IMR-90 (cell line): ENCODE data around the gene TLNRD1. TPM values are rescaled to one million over a fixed set of nuclear protein-coding genes. Genes with fewer than 3 reads are reported as not detected.

ENCODE experiments used
- ATAC-seq: fragments of 200-7000 bp; cut with Tn5 transposase; 2 replicates; pipeline ENCODE4 v1.9.1; 2020; ENCODE audit warnings: low read depth, mild to moderate bottlenecking, moderate library complexity
- BruUV-seq: library from RNA; stranded (reverse); fragments of 400-500 nt; replicated peaks from 2 replicates; lab custom pipeline; 2021; lab: Mats Ljungman, UMichigan
- CTCF ChIA-PET: fragments of 300-600 bp; formaldehyde crosslinking; extraction: SDS; loops from one replicate; lab custom pipeline; 2021; ENCODE audit warnings: antibody characterized with exemption; lab: Yijun Ruan, JAX
- POLR2A ChIA-PET: fragments of 300-600 bp; sonication (Branson Sonifier 250); formaldehyde crosslinking; loops from one replicate; lab custom pipeline; 2022; ENCODE audit warnings: antibody characterized with exemption; ENCODE audit not compliant: unreplicated experiment; lab: Charles Lee
- DNase-seq: peaks from one replicate; pipeline ENCODE4 v3.0.0; 2013
- H2AFZ ChIP-seq: replicated peaks from 2 replicates; pipeline ENCODE3; 2013; ENCODE audit warnings: low read length, mild to moderate bottlenecking; ENCODE audit not compliant: poor library complexity
- H2AK5ac ChIP-seq: 2 replicates; pipeline ENCODE4 v1.6.1; 2013; ENCODE audit warnings: low read depth, low read length, inconsistent platforms
- H2AK9ac ChIP-seq: replicated peaks from 2 replicates; pipeline ENCODE3; 2013; ENCODE audit warnings: mild to moderate bottlenecking, low read depth, low read length, moderate library complexity; ENCODE audit not compliant: poor library complexity
- H2BK120ac ChIP-seq: 2 replicates; pipeline ENCODE4 v1.6.1; 2013; ENCODE audit warnings: low read depth, low read length, inconsistent platforms
- H2BK15ac ChIP-seq: 3 replicates; pipeline ENCODE4 v1.6.1; 2013; ENCODE audit warnings: low read depth, low read length, inconsistent platforms
- H2BK20ac ChIP-seq: 2 replicates; pipeline ENCODE4 v1.6.1; 2013; ENCODE audit warnings: low read depth, mild to moderate bottlenecking, inconsistent platforms, low read length, moderate library complexity
- H2BK5ac ChIP-seq: 2 replicates; pipeline ENCODE4 v1.6.1; 2013; ENCODE audit warnings: mild to moderate bottlenecking, low read depth, low read length, inconsistent platforms; ENCODE audit not compliant: poor library complexity, severe bottlenecking
- H3K14ac ChIP-seq: replicated peaks from 2 replicates; pipeline ENCODE4 v1.6.1; 2013; ENCODE audit warnings: low read depth, low read length, inconsistent platforms
- H3K18ac ChIP-seq: 2 replicates; pipeline ENCODE4 v1.6.1; 2013; ENCODE audit warnings: low read depth, low read length, control low read depth
- H3K23ac ChIP-seq: 2 replicates; pipeline ENCODE4 v1.6.1; 2013; ENCODE audit warnings: low read depth, low read length, inconsistent platforms
- H3K27ac ChIP-seq: 2 replicates; pipeline ENCODE4 v1.5.1; 2013; ENCODE audit warnings: mild to moderate bottlenecking, control low read depth, low read length; ENCODE audit not compliant: insufficient read depth
- H3K27me3 ChIP-seq: 2 replicates; pipeline ENCODE4 v1.6.1; 2013; ENCODE audit warnings: low read length; ENCODE audit not compliant: control insufficient read depth, insufficient read depth
- H3K36me3 ChIP-seq: 2 replicates; pipeline ENCODE4 v1.6.1; 2013; ENCODE audit warnings: low read length, mixed read lengths; ENCODE audit not compliant: control insufficient read depth, insufficient read depth
- H3K4ac ChIP-seq: 2 replicates; pipeline ENCODE4 v1.6.1; 2013; ENCODE audit warnings: low read depth, low read length, inconsistent platforms
- H3K4me1 ChIP-seq: 2 replicates; pipeline ENCODE4 v1.6.1; 2013; ENCODE audit warnings: low read length, mixed read lengths; ENCODE audit not compliant: control insufficient read depth, insufficient read depth
- H3K4me2 ChIP-seq: 2 replicates; pipeline ENCODE4 v1.6.1; 2013; ENCODE audit warnings: low read depth, mild to moderate bottlenecking, control low read depth, low read length, moderate library complexity
- H3K4me3 ChIP-seq: 2 replicates; pipeline ENCODE4 v1.5.1; 2013; ENCODE audit warnings: low read depth, mild to moderate bottlenecking, control low read depth, low read length, moderate library complexity; ENCODE audit not compliant: insufficient read depth
- H3K56ac ChIP-seq: 2 replicates; pipeline ENCODE4 v1.6.1; 2013; ENCODE audit warnings: low read length, inconsistent platforms; ENCODE audit not compliant: insufficient read depth; ENCODE audit errors: extremely low read depth
- H3K79me1 ChIP-seq, 2 experiments: 2 replicates each; pipeline ENCODE4 v1.6.1; 2013; ENCODE audit warnings: low read length in 2 of 2, inconsistent platforms in 1 of 2, low read depth in 1 of 2
- H3K9ac ChIP-seq: 2 replicates; pipeline ENCODE4 v1.6.1; 2013; ENCODE audit warnings: low read depth, low read length, control low read depth
- H3K9me1 ChIP-seq: 2 replicates; pipeline ENCODE4 v1.6.1; 2013; ENCODE audit warnings: low read length, inconsistent platforms; ENCODE audit not compliant: insufficient read depth
- H3K9me3 ChIP-seq: 2 replicates; pipeline ENCODE4 v1.6.1; 2013; ENCODE audit warnings: low read length; ENCODE audit not compliant: control insufficient read depth, insufficient read depth
- H4K20me1 ChIP-seq: 2 replicates; pipeline ENCODE4 v1.6.1; 2013; ENCODE audit warnings: low read length, inconsistent platforms; ENCODE audit not compliant: insufficient read depth
- H4K5ac ChIP-seq: 2 replicates; pipeline ENCODE4 v1.6.1; 2013; ENCODE audit warnings: mild to moderate bottlenecking, low read depth, low read length, control low read depth
- H4K8ac ChIP-seq, 2 experiments: 2 replicates each; pipeline ENCODE4 v1.6.1; 2013; ENCODE audit warnings: low read depth in 2 of 2, low read length in 2 of 2, control low read depth in 1 of 2, inconsistent platforms in 1 of 2
- H4K91ac ChIP-seq: 2 replicates; pipeline ENCODE4 v1.6.1; 2013; ENCODE audit warnings: low read depth, low read length, inconsistent platforms; ENCODE audit not compliant: insufficient read depth
- BHLHE40 ChIP-seq: fragments of 150-350 bp; IDR thresholded peaks from 2 replicates; pipeline ENCODE4 v1.6.1; 2016; ENCODE audit warnings: mild to moderate bottlenecking, low read depth, low read length
- CEBPB ChIP-seq: IDR thresholded peaks from 2 replicates; pipeline ENCODE4 v1.6.1; 2012; ENCODE audit warnings: low read depth, low read length, improper control_type of control experiment
- ELK1 ChIP-seq: fragments of 150-350 bp; IDR thresholded peaks from 2 replicates; pipeline ENCODE4 v1.6.1; 2016; ENCODE audit warnings: low read depth, mild to moderate bottlenecking, low read length, moderate library complexity, borderline replicate concordance
- FOS ChIP-seq: fragments of 150-350 bp; IDR thresholded peaks from 2 replicates; pipeline ENCODE4 v1.6.1; 2016; ENCODE audit warnings: low read depth, low read length
- MAFK ChIP-seq: IDR thresholded peaks from 2 replicates; pipeline ENCODE4 v1.6.1; 2012; ENCODE audit warnings: low read depth, low read length, improper control_type of control experiment
- MXI1 ChIP-seq: IDR thresholded peaks from 2 replicates; pipeline ENCODE4 v1.6.1; 2012; ENCODE audit warnings: low read depth, mild to moderate bottlenecking, low read length, moderate library complexity, borderline replicate concordance
- NFE2L2 ChIP-seq: fragments of 150-350 bp; IDR thresholded peaks from 2 replicates; pipeline ENCODE4 v1.6.1; 2016; ENCODE audit warnings: low read depth, mild to moderate bottlenecking, low read length
- POLR2A ChIP-seq: IDR thresholded peaks from 2 replicates; pipeline ENCODE4 v1.6.1; 2012; ENCODE audit warnings: mild to moderate bottlenecking, low read depth, low read length
- RCOR1 ChIP-seq: IDR thresholded peaks from 2 replicates; pipeline ENCODE4 v1.6.1; 2012; ENCODE audit warnings: mild to moderate bottlenecking, low read length, improper control_type of control experiment; ENCODE audit not compliant: insufficient replicate concordance
- RFX5 ChIP-seq: IDR thresholded peaks from 2 replicates; pipeline ENCODE4 v1.8.0; 2012; ENCODE audit warnings: low read depth, mild to moderate bottlenecking, low read length, moderate library complexity
- SMC3 ChIP-seq: fragments of 150-350 bp; IDR thresholded peaks from 2 replicates; pipeline ENCODE4 v1.6.1; 2016; ENCODE audit warnings: low read depth, mild to moderate bottlenecking, antibody characterized with exemption, low read length, moderate library complexity
- WGBS, 2 experiments: methylation state at CpG; one replicate each; pipeline versions ENCODE4 v1.1.5 to v1.1.7; 2013; ENCODE audit warnings: missing lambda C conversion rate in 2 of 2; ENCODE audit not compliant: insufficient read length in 1 of 2; ENCODE audit errors: extremely low coverage in 2 of 2; 5-methylcytosine and 5-hydroxymethylcytosine counted together
- dilution Hi-C: fragments of 300-500 bp; cut with HindIII; formaldehyde crosslinking; loops from one replicate; pipeline ENCODE4 v1.14.3; 2018; ENCODE audit warnings: low sequenced_read_pairs; ENCODE audit not compliant: unreplicated experiment
- in situ Hi-C: fragments of 300-500 bp; cut with MboI; formaldehyde crosslinking; loops from 3 replicates; pipeline ENCODE4 v1.14.3; 2019; ENCODE audit warnings: low sequenced_read_pairs, inconsistent platforms, mixed read lengths
- intact Hi-C: fragments of 100-400 bp; cut with micrococcal nuclease; formaldehyde crosslinking; loops from 2 replicates; pipeline ENCODE4 v1.10.0; 2022
- polyA plus RNA-seq, 3 experiments: library from polyadenylated mRNA; depleted of rRNA; stranded (reverse); fragments of >200 nt; gene quantifications; 2 replicates each; pipeline ENCODE4 v1.2.3, GENCODE V29; 2012; ENCODE audit warnings: low replicate concordance in 1 of 3
- total RNA-seq: library from RNA; depleted of rRNA; stranded (reverse); fragments of >200 nt; gene quantifications from 2 replicates; pipeline ENCODE4 v1.2.3, GENCODE V29; 2012
- TF ChIP-seq, protein P1 (sequence below): conservative IDR thresholded peaks from 2 replicates; pipeline ENCODE4 v1.5.1; 2012; ENCODE audit warnings: mild to moderate bottlenecking, low read depth, low read length, improper control_type of control experiment

Gene TLNRD1
- total and polyA plus RNA-seq, 2 of the 4 experiments (the other 2 are of a cell fraction): 2.2 to 6.8 TPM

DNA sequence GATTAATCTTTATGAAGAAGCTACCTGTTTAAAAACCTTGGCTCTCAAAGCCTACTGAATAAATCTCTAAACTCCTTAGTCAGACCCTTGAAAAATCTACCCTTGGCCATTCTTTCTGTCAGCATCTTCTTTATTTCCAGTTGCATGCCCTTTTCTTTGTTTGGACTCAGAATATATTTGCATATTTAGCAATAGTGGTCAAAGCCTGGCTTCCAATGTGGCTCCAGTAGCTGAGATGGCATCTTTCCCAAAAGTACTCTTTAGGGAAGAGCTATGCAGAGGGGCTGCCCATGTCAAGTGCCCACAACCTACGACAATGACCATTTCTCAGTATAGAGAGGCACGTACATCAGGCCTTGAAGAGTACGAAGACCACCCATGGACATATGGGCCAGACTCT lies 47.2 kb downstream of the TLNRD1 start:
- H3K4me1 ChIP-seq: no peaks in the 10 kb centered on the region
- CTCF ChIA-PET: interaction anchor here (0.7 kb wide), 1 partner anchor 218 kb away, joined by 4 read pairs; no protein-coding TSS in a partner anchor
- peaks cover 3% of the 10 kb centered on the region; the same call in 1 of the 2 replicates for H3K9me1 ChIP-seq
- no peak overlapping the region for H3K14ac ChIP-seq
- H3K27ac ChIP-seq: no peak overlapping the region
- no peak overlapping the region for H3K56ac ChIP-seq
- H3K23ac ChIP-seq: no peak overlapping the region
- TF ChIP-seq, protein P1, sequence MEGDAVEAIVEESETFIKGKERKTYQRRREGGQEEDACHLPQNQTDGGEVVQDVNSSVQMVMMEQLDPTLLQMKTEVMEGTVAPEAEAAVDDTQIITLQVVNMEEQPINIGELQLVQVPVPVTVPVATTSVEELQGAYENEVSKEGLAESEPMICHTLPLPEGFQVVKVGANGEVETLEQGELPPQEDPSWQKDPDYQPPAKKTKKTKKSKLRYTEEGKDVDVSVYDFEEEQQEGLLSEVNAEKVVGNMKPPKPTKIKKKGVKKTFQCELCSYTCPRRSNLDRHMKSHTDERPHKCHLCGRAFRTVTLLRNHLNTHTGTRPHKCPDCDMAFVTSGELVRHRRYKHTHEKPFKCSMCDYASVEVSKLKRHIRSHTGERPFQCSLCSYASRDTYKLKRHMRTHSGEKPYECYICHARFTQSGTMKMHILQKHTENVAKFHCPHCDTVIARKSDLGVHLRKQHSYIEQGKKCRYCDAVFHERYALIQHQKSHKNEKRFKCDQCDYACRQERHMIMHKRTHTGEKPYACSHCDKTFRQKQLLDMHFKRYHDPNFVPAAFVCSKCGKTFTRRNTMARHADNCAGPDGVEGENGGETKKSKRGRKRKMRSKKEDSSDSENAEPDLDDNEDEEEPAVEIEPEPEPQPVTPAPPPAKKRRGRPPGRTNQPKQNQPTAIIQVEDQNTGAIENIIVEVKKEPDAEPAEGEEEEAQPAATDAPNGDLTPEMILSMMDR: no peak
- no peak for TF ChIP-seq POLR2A
- TF ChIP-seq BHLHE40: no peak
- no peak for TF ChIP-seq MXI1
- no peak for TF ChIP-seq RFX5
- no peak for TF ChIP-seq NFE2L2
- no peak for TF ChIP-seq RCOR1
- TF ChIP-seq SMC3: no peak
- TF ChIP-seq MAFK: no peak
- no peak for TF ChIP-seq CEBPB
- TF ChIP-seq FOS: no peak
- TF ChIP-seq ELK1: no peak
- H3K4me3 ChIP-seq: no peak overlapping the region
- no peak overlapping the region for H4K5ac ChIP-seq
- intact Hi-C loops (no loop called here), in situ Hi-C loops (no loop called here), dilution Hi-C loops (no loop called here)
- ATAC-seq (no peak), DNase-seq (no peak)
- no peaks in the 10 kb centered on the region for H4K20me1 ChIP-seq
- H2BK120ac ChIP-seq: no peak overlapping the region
- H2AK5ac ChIP-seq: no peak overlapping the region
- no peak overlapping the region for H2BK20ac ChIP-seq
- POLR2A ChIA-PET: no interaction called here
- 90% methylated on average over 3 of the region's 3 CpGs; no CpG with 5 or more reads in 1 of the 2 experiments for WGBS, 2 experiments
- H3K79me1 ChIP-seq: no peaks in the 10 kb centered on the region
- H3K36me3 ChIP-seq: no peaks in the 10 kb centered on the region
- no TSS peak for BruUV-seq
- H4K91ac ChIP-seq: no peak overlapping the region
- no peak overlapping the region for H2BK15ac ChIP-seq
- H2BK5ac ChIP-seq: no peak overlapping the region
- no peak overlapping the region for H3K9ac ChIP-seq
- no peak overlapping the region for H4K8ac ChIP-seq
- H2AK9ac ChIP-seq: no peak overlapping the region
- H3K4ac ChIP-seq: no peak overlapping the region
- peaks cover 16% of the 10 kb centered on the region for H3K27me3 ChIP-seq
- no peak overlapping the region for H3K18ac ChIP-seq
- peaks cover 7% of the 10 kb centered on the region for H3K9me3 ChIP-seq
- no peak overlapping the region for H3K4me2 ChIP-seq
- H2AFZ ChIP-seq: no peak overlapping the region
